GM18909 (cell line): ENCODE measurements around the gene MORC3.

Experiments used
- ATAC-seq: cut with Tn5 transposase; IDR thresholded peaks from one replicate; pipeline ENCODE4 v1.9.1; 2021; ENCODE audit warnings: mild to moderate bottlenecking; ENCODE audit not compliant: unreplicated experiment, poor library complexity

MORC3 gene

DNA sequence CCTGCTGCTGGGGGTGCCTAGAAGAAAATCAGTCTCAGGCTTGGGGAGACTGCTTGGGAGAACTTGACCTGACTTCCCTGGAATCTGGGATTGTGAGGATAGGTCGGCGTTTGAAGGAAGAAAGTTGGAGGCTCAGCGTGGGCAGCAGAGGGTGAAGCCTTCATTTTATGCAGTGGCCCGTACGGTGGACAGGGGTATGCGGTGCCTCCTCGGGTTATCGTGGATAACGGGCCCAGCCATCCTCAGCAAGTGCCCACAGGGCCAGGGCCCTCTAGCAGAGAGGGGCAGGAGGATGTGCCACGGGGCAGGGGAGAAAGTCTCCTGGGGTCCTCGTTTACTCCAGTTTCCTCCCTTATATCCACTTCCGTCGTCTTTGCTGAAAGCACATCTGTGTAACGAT, 99.2 kb downstream of the MORC3 start:
- ATAC-seq, result no peak

DNA sequence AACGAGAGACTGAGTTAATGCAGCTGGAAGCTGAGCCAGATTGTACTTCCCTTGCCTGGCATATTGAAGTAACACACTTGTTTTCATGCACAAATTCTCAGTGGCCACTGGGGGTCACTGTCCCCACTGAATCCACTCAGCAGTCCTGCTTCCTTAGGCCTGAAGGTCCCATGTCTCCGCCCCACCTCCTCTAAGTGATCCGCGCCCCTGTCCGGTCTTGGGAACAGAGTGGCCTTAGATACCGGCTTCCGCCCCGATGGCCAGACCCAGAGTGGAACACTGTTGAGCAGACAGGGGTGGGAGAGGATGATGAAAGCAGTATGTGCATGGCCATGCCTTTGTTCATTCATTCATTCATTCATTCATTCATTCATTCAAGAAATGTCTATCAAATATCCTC, 100.0 kb downstream of the MORC3 start:
- peak; percentile 67 for ATAC-seq

DNA sequence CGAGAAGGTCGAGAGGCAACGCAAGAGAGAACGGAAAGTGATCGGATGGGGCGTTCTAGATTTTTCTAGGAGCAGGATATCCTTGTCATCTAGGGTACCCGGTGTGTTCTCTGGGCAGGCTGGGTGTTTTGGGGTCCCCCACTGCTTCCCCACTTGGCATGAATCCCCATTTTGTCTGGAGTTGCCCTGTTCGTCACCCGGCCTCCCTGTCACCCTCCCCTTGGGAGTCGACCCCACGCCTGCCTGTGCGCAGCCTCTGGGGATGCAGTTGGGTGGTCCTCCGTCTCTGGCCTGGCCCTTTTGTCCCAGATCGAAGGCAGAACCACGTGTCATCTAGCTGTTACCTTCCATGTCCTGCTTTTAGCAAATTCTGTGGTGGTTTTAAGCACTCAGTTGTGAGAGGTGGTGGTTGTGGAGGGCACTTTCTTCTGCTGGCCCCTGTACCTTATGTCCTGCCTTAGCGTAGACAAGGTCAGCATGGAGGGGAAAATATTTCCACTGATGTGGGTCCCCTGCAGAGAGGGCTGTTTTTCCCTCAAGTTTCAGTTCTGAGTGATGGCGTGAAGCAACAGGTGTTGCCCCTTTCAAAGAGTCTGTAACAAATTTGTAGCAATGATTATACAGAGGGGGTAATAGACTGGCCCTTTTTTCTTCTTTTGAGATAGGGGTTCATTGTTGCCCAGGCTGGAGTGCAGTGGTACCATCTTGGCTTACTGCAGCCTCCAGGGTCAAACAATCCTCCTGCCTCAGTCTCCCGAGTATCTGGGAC, 100.8 kb downstream of the MORC3 start:
- ATAC-seq, result no peak

DNA sequence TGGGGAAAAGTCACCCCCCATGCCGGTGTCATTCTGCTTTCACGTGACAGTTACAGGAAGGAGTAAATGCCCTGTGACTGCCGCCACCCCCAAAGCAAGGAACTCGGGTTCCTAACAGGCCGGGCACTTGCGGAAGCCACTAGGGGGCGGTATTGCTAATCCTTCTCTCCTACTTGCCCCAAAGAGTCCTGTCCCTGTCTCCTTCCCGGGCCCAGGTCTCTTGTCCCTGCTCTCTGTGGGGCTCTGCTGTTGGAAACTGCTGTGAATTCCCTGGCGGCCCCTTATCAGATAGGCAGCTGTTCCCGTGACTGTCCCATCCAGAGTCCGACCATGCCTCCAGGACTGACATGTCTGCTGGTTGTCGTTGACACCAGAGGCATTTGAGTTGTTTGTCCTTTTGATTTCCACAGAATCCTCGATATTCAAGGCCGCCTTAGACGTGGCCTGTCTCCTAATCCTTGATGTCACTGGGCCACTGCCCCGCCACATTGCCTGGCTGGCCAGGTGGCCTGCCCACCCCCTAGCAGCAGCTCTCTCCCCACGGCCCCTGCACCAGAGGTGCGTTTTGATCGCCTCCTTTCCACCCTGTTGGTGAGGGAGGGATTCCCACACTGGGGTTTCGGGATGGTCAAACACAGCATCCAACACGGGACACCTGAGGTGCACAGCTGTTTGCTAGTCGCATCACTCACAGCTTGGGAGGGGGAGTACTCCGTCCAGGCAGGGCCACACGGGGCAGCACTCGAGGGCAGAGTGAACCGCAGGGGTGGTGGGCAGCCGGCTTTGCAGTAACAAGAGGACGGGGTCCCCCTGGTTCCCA, 102.5 kb downstream of the MORC3 start:
- ATAC-seq, result no peak

DNA sequence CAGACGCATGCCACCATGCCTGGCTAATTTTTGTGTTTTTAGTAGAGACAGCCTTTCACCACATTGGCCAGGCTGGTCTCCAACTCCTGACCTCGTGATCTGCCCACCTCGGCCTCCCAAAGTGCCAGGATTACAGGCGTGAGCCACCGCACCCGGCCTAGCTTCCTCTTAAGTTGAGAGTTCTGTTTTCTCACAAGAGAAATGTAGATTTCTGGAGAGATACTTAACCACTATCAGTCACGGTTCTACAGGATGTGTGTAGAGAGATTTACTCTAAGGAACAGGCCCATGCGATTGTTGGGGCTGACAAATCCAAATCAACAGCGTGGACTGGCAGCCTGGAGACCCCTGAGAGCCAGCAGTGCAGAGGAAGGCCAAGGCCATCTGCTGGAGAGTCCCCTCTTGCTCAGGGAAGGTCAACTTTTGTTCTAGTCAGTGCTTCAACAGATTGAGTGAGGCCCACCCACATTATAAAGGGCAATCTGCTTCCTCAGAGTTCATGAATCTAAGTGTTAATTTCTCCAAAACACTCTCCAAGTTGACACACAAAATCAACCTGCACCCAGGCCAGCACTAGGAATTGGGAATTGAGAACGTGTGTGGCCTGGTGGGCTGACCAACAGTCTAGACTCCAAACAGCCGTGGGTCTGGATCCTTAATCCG, 103.9 kb downstream of the MORC3 start:
- ATAC-seq, result no peak

DNA sequence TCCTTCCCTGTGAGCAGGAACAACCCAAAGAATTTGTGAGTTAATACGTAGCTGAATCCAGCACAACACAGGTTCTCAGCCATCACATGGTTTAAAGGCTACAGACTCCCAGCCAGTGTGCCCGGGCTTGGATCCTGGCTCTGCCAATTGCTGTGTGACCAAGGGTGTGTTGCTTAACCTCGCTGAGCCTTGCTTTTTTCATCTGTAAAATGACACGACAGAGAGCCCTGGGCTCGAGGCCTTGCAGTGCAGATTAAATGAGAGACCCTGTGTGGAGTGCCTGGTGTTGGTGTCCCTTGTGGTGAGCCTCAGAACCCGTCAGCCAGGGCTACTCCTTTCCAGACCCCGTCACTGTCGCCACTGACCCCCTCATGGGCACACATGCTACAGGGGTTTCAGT, 104.6 kb downstream of the MORC3 start:
- ATAC-seq, result no peak

DNA sequence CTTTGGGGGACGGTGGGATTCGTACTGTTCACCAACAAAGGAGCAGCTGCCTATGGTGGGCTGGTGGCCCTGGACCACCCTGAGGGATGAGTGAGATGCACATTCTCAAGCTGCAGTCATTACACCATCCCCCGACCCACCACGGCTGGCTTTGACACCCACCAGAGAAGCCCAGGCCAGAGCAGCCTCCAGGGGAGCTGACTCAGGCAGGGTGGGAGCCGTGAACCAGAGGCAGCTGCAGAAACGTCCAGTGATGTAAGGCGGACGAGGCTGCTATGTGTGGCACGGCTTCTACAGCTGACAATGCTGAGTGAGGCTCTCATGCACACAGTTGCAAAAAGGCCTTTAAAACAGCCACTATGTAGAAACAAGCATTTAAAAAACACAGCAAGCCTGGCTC, 105.3 kb downstream of the MORC3 start:
- no peak for ATAC-seq
